ENCODE results near the gene VAPB.

VAPB gene

GRCh38 chr20:58483051-58483450 lies 94.0 kb downstream of the VAPB start:
- DNase-seq (ENCODE audit: low read depth in 2 of 2), result no peak

GRCh38 chr20:58483470-58483869 lies 94.4 kb downstream of the VAPB start:
- no peak for DNase-seq (ENCODE audit: low read depth in 2 of 2)

- no peak for DNase-seq (ENCODE audit: low read depth in 2 of 2)
Observed at GRCh38 chr20:58485393-58485792, 96.4 kb downstream of the VAPB start.

- no peak for DNase-seq (ENCODE audit: low read depth in 2 of 2)
Observed at GRCh38 chr20:58486207-58486606, 97.2 kb downstream of the VAPB start.

GRCh38 chr20:58492074-58492718 lies 103.2 kb downstream of the VAPB start:
- DNase-seq (ENCODE audit: low read depth in 2 of 2), result no peak

GRCh38 chr20:58492795-58493524 lies 103.9 kb downstream of the VAPB start:
- DNase-seq (ENCODE audit: low read depth in 2 of 2), result no peak

- DNase-seq (ENCODE audit: low read depth in 2 of 2), result no peak
Observed at GRCh38 chr20:58494923-58495622, 106.0 kb downstream of the VAPB start.

- no peak for DNase-seq (ENCODE audit: low read depth in 2 of 2)
Observed at GRCh38 chr20:58495623-58496428, 106.8 kb downstream of the VAPB start.

GRCh38 chr20:58496429-58496769 lies 107.4 kb downstream of the VAPB start:
- no peak for DNase-seq (ENCODE audit: low read depth in 2 of 2)

- DNase-seq (ENCODE audit: low read depth in 2 of 2), result no peak
Observed at GRCh38 chr20:58497076-58497641, 108.1 kb downstream of the VAPB start.

GRCh38 chr20:58497724-58498469 lies 108.9 kb downstream of the VAPB start:
- no peak for DNase-seq (ENCODE audit: low read depth in 2 of 2)

- no peak for DNase-seq (ENCODE audit: low read depth in 2 of 2)
Observed at GRCh38 chr20:58498470-58499068, 109.5 kb downstream of the VAPB start.

- DNase-seq (ENCODE audit: low read depth in 2 of 2), result no peak
Observed at GRCh38 chr20:58500256-58500655, 111.2 kb downstream of the VAPB start.
